ENCODE measurements around the gene B4GALT1. TPM values are rescaled to one million over a fixed set of nuclear protein-coding genes. Genes with fewer than 3 reads are reported as not detected.

B4GALT1 gene
- total RNA-seq, 4 donors from 2014 or later: 23.7 to 126 (median 93.7) TPM

- peak overlapping the region; percentile 77 to 86 (median 79) for H3K27ac ChIP-seq
- in situ Hi-C loops (cut with MboI; ENCODE audit: low pct_ligation_motif_present in 1 of 4, low pct_unique_long_range_greater_than_20kb in 1 of 4, low sequenced_read_pairs in 3 of 4): no loop called here
These were observed 37.0 kb downstream of the B4GALT1 start for GRCh38 chr9:33129886-33130881.

DNA sequence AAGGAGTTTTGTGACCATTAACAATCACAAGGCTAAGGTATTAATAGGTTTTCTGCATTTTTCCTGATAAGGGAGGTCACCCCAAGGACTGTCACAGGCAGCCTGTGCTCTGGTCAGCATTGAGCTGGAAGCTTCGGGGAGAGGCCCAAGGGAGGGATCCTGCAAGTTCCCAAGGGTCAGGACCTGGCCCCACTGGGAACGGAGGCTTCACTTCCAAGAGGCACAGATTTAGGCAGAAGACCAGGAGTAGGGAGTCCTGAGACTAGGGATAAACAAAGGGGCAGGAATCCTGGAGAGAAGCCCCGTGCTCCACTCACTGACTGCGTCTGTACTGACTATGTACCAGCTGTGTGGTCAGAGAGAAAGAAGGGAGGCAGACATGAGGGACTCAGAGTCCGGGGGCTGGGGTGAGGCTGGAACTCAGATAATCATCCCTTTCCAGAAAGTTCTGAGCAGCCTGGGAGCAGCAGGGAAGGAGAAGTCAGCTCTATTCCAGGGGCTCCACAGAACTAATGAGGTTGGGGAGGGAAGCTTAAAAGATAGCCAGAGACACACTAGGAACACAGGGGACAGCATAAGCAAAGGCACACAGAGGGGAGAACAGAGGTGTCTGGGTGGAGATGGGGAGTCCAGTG, 37.8 kb downstream of the B4GALT1 start:
- in situ Hi-C loops (cut with MboI; ENCODE audit: low pct_ligation_motif_present in 1 of 4, low pct_unique_long_range_greater_than_20kb in 1 of 4, low sequenced_read_pairs in 3 of 4): no loop called here
- peak overlapping the region; percentile 77 to 86 (median 79) for H3K27ac ChIP-seq
- peaks cover 21 to 59% (median 40%) of the 10 kb centered on the region in 4 donors for H3K4me1 ChIP-seq
- no peaks in the 10 kb centered on the region for H3K9me3 ChIP-seq
- H3K4me3 ChIP-seq: no peak overlapping the region
- 73 to 88% methylated on average over 2 to 5 of the region's 5 CpGs for WGBS, 2 donors (ENCODE audit: low coverage in 1 of 2)
- peak; percentile 6 for DNase-seq
- TF ChIP-seq POLR2AphosphoS5 (IDR thresholded peaks at IDR 0.05) (no peak), EP300 (IDR thresholded peaks at IDR 0.05; ENCODE audit: low read depth) (no peak), POLR2A (IDR thresholded peaks at IDR 0.05) (no peak)
- TF ChIP-seq, protein P1, sequence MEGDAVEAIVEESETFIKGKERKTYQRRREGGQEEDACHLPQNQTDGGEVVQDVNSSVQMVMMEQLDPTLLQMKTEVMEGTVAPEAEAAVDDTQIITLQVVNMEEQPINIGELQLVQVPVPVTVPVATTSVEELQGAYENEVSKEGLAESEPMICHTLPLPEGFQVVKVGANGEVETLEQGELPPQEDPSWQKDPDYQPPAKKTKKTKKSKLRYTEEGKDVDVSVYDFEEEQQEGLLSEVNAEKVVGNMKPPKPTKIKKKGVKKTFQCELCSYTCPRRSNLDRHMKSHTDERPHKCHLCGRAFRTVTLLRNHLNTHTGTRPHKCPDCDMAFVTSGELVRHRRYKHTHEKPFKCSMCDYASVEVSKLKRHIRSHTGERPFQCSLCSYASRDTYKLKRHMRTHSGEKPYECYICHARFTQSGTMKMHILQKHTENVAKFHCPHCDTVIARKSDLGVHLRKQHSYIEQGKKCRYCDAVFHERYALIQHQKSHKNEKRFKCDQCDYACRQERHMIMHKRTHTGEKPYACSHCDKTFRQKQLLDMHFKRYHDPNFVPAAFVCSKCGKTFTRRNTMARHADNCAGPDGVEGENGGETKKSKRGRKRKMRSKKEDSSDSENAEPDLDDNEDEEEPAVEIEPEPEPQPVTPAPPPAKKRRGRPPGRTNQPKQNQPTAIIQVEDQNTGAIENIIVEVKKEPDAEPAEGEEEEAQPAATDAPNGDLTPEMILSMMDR (IDR thresholded peaks at IDR 0.05): no peak
- no peaks in the 10 kb centered on the region for H3K27me3 ChIP-seq
- no peaks in the 10 kb centered on the region for H3K36me3 ChIP-seq
- intact Hi-C loops (cut with DNase I; ENCODE audit: low total_unique reads): loop anchor here (2.0 kb wide), 1 partner anchor 19 kb away; no protein-coding TSS in a partner anchor

More at GRCh38 chr9:33129886-33130881, 37.0 kb downstream of the B4GALT1 start:
- no peaks in the 10 kb centered on the region for H3K36me3 ChIP-seq
- intact Hi-C loops (cut with DNase I; ENCODE audit: low total_unique reads): loop anchor here (2.0 kb wide), 1 partner anchor 19 kb away; no protein-coding TSS in a partner anchor
- no peak overlapping the region for H3K4me3 ChIP-seq
- H3K27me3 ChIP-seq: no peaks in the 10 kb centered on the region
- H3K4me1 ChIP-seq: peaks cover 21 to 59% (median 41%) of the 10 kb centered on the region in 4 donors
- WGBS, 2 donors (ENCODE audit: low coverage in 1 of 2): 39 to 54% methylated on average over 7 to 14 of the region's 14 CpGs
- no peaks in the 10 kb centered on the region for H3K9me3 ChIP-seq
- peak; percentile 57 for DNase-seq
- TF ChIP-seq POLR2A (IDR thresholded peaks at IDR 0.05): no peak
- no peak for TF ChIP-seq EP300 (IDR thresholded peaks at IDR 0.05; ENCODE audit: low read depth)
- TF ChIP-seq POLR2AphosphoS5 (IDR thresholded peaks at IDR 0.05): peak in 1 of 3 donors; percentile 41

GRCh38 chr9:33128570-33128969, 38.6 kb downstream of the B4GALT1 start:
- TF ChIP-seq, protein P1 (IDR thresholded peaks at IDR 0.05): no peak
- TF ChIP-seq EP300 (IDR thresholded peaks at IDR 0.05; ENCODE audit: low read depth) (no peak), POLR2A (IDR thresholded peaks at IDR 0.05) (no peak), POLR2AphosphoS5 (IDR thresholded peaks at IDR 0.05) (no peak)
- 90 to 91% methylated on average over 2 to 4 of the region's 4 CpGs for WGBS, 2 donors (ENCODE audit: low coverage in 1 of 2)
- Histone ChIP-seq H3K27me3 (no peaks in the 10 kb centered on the region), H3K9me3 (no peaks in the 10 kb centered on the region), H3K36me3 (no peaks in the 10 kb centered on the region), H3K4me3 (no peak overlapping the region), H3K4me1 (peaks cover 21 to 59% (median 40%) of the 10 kb centered on the region in 4 donors), H3K27ac (peak overlapping the region in 1 of 4 donors; percentile 80)
- in situ Hi-C loops (cut with MboI; ENCODE audit: low pct_ligation_motif_present in 1 of 4, low pct_unique_long_range_greater_than_20kb in 1 of 4, low sequenced_read_pairs in 3 of 4) (no loop called here), intact Hi-C loops (cut with DNase I; ENCODE audit: low total_unique reads) (loop anchor here (2.0 kb wide), 1 partner anchor 20 kb away; no protein-coding TSS in a partner anchor)
- no peak for DNase-seq

DNA sequence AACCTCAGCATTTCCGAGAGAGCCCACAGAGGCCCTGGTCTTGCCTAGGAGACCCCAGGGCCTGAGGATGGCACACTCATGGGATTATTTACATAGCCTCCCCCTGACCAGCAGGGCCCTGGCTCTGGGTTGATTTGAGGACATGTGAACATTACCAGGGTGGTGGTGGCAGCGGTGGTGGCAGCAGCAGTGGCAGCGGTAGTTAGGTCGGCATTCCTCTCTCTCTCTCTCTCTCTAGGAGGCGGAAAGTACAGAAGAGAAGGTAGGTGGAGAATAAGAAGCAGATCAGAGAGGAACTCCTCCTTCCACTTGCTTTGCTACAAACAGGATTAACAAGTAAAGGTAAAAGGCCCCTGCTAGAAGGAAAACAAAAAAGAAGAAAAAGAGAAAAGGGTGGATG, 39.3 kb downstream of the B4GALT1 start:
- DNase-seq: no peak
- intact Hi-C loops (cut with DNase I; ENCODE audit: low total_unique reads): loop anchor here (2.0 kb wide), 1 partner anchor 21 kb away; no protein-coding TSS in a partner anchor
- Histone ChIP-seq H3K4me3 (no peak overlapping the region), H3K27ac (no peak overlapping the region), H3K36me3 (no peaks in the 10 kb centered on the region), H3K9me3 (no peaks in the 10 kb centered on the region), H3K4me1 (peaks cover 21 to 58% (median 40%) of the 10 kb centered on the region in 4 donors), H3K27me3 (no peaks in the 10 kb centered on the region)
- TF ChIP-seq, protein P1 (IDR thresholded peaks at IDR 0.05): no peak
- TF ChIP-seq EP300 (IDR thresholded peaks at IDR 0.05; ENCODE audit: low read depth) (no peak), POLR2AphosphoS5 (IDR thresholded peaks at IDR 0.05) (no peak), POLR2A (IDR thresholded peaks at IDR 0.05) (no peak)
- 87% methylated on average over 5 of the region's 5 CpGs; no CpG with 5 or more reads in 1 of the 2 donors for WGBS, 2 donors (ENCODE audit: low coverage in 1 of 2)
- in situ Hi-C loops (cut with MboI; ENCODE audit: low pct_ligation_motif_present in 1 of 4, low pct_unique_long_range_greater_than_20kb in 1 of 4, low sequenced_read_pairs in 3 of 4): no loop called here

All from transverse colon (tissue), 4 donors.